Iris pigment epithelial cell (primary cell): ENCODE results near the gene SYNPR.
"Not testable (repeated sequence)": the region's sequence is repeated elsewhere in the genome, so short reads cannot be mapped to it uniquely, and the experiment has no call there.

Experiments used
- DNase-seq: peaks from one replicate; pipeline ENCODE4 v3.0.0-alpha.2; 2011; ENCODE audit warnings: low read depth

The SYNPR gene

GRCh38 chr3:63624941-63625560 is 346.9 kb downstream of the SYNPR start:
- peak; percentile 90 for DNase-seq

GRCh38 chr3:63631670-63632069 is 353.6 kb downstream of the SYNPR start:
- no peak for DNase-seq

- DNase-seq, result no peak
Measured at GRCh38 chr3:63635186-63635585, 357.1 kb downstream of the SYNPR start.

DNA sequence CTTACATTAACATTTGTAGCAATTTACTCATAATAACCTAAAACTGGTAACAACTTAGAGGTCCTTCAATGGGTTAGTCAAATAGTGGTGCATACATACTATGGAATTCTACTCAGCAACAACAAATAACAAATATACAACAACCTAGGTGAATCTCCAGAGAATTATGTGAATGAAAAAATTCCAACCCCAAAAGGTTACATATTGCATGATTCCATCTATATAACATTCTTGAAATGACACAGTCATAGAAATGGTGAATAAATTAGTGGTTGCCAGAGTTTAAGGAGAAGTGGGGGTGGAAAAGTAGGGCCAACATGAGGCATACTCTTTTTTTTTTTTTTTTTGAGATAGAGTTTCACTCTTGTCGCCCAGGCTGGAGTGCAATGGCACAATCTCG is 361.7 kb downstream of the SYNPR start:
- DNase-seq, result no peak

DNA sequence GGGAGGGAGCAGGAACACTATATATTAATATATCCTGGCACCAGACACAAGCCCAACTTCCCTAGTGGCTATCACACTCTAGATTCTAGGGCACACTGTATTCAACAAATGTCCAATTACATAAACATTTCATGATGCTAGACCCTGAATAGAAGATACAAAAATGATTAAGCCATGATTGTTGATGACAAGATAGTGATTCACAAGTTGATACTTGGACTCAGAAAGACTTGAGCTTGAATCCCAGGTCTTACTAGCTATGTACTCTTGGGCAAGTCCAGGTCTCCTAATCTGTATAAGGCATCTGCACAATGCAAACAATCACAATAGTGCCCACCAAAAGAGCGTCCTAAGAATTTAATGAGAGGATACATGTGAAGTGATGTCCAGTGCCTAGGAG is 364.4 kb downstream of the SYNPR start:
- no peak for DNase-seq

DNA sequence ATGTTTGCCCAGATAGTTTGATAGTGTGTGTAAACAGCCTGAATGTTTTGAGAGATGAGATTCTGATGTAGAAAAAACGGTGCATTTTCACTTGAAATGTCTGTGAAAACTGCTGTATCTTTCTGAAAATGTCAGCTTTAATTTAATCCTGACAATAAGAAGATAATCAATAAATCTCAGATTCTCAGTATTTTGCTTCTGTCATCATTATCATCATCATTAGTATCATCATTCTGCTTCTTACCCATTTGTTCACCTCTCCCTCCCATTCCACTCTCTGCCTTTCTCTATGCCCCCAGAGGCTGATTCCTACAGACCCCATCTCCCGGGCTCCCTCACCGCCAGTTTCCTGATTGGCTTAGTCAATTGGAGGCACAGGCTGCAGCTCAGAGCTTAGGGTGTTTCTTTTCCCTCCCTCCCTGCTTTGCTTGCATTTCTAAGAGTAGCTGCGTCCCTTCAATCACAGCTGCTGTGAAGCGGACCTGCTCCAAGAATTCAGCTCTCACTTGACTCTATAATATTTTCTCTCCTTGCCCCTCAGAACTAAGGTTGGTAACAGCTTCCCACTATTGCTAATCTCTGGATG is 366.2 kb downstream of the SYNPR start:
- no peak for DNase-seq

GRCh38 chr3:63644928-63645781 is 367.0 kb downstream of the SYNPR start:
- not testable (repeated sequence) for DNase-seq

GRCh38 chr3:63652066-63652725 is 374.1 kb downstream of the SYNPR start, which contains the start of gene SNTN:
Gene SNTN, plus strand, starts transcription at chr3:63652675. Its CDS starts 13 bp downstream, at chr3:63652688.
- DNase-seq, result no peak

- DNase-seq, result peak; percentile 18
Measured at GRCh38 chr3:63654211-63654610, 376.1 kb downstream of the SYNPR start.

DNA sequence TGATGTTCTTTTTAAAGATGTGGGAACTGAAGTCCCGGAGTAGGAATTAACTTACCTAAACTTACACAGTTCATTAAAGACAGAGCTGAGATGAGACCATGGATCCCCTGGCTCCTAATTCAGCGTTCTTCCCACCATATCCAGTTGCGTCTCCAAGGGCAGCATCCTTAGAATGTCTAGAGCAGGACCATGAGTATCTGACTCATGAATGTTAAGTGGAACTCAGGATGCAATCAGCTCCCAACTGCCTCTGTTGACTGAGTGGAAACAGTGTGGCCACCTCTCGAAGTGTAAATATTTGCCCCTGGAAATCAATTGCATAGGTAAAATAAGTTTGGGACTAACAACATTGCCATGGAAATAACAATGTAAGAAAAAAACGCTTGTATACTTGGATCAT is 376.8 kb downstream of the SYNPR start:
- DNase-seq, result peak; percentile 16

- DNase-seq, result peak; percentile 87
Measured at GRCh38 chr3:63655519-63655918, 377.4 kb downstream of the SYNPR start.

DNA sequence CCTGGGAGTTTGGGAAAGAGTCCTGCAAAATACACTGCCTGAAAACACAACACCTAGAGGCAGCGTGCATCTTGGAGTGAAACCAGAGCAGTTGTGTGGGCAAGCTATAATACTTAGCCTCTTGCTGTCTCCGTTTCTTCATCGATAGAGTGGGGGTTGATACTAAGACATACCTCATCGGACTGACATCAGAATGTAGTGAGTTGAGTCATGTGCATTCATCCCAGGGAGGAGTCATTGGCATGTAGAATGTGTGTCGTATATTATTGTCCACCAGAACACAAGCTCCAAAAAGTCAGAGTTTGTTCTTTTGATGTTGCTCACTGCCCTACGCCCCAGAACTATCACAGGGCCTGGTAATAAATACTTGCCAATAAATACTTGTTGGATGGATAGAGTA is 378.7 kb downstream of the SYNPR start:
- peak; percentile 75 for DNase-seq

DNA sequence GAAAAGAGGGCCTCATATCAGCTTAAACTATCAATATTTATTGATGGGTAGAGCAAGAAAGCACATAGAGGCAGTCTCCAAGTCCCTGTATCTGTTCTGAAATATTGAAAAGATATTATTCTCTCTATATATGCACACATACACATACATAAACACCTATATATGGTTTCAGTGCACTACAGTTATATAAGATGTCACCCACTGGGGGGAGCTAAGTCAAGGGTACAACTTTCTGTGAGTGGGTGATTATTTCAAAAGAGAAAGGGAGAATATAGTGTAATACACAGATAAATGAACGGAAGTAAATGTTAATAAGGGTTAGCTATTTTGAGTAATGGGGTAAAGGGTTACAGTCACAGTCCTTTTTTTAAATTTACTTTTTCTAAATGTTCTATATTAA is 383.1 kb downstream of the SYNPR start:
- DNase-seq, result peak; percentile 21

DNA sequence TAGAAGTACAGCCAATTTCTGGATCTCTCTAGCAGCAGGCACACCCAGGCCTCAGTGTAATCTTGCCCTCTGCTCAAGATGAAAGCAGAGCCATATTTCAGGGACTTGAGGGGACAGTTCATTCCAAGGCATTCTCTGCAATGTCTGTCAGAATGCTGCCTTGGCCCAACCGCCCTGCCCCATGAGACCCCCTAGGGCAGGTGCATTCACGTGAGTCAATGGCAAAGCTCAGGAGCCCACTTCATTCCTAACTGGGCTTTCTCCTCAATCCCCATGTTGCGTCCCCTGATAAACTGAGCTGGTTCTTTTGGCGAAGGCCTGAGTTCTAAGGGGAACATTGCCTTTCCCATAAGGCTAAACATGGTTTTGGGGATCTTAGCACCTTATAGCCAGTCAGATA is 383.9 kb downstream of the SYNPR start:
- DNase-seq, result no peak

- no peak for DNase-seq
Measured at GRCh38 chr3:63662500-63662899, 384.4 kb downstream of the SYNPR start.
